Measurements from ENCODE around the gene CABP2. TPM values are rescaled to one million over a fixed set of nuclear protein-coding genes. Genes with fewer than 3 reads are reported as not detected.

Gene CABP2
- total RNA-seq, 2 donors from 2014 or later: not detected

DNA sequence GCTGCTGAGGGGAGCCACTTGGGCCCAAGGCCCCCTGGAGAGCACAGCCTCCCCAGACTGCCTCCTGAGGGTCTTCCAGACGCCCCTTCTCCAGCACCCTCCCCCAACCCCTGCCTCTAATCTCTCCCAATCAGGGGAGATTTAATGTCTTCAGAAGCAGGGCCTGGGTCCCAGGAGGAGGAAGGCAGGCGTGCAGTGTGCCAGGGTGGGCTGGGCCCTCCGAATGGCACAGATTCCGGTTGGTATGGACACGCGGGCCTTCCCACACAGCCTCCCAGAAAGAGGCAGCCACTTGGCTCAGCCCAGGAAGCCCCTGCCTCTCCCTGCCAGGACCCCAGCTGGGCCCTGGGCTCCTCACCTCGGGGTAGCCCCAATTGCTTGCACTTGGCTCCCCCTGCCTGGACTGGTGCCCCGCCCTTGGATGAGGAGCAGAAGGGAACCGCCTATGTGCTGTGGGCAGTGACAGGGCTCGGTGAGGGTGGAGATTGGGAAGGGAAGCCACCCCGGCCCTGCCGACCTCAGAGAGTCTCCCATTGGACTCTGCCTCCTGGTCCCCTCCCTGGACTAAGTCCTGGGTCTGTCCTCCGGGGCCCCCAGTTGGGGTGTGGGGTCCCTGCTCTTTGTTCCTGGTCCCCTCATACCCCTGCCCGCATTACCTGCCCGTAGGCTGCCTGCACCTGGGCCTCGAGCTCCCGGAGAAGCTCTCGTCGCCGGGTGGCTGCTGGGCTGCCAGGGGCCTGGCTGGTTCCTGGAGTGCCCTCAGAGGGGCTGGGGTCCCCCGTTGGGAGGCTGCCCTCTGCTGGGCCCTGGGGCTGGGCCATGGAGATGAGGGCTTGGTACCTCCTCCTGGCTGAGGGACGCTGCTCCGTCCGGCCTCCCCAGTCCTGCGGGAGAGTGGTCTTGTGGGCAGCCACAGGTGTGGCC is 572 bp upstream of the CABP2 start:
- H3K4me3 ChIP-seq: no peak overlapping the region
- H3K4me1 ChIP-seq: no peaks in the 10 kb centered on the region
- TF ChIP-seq, protein P1, sequence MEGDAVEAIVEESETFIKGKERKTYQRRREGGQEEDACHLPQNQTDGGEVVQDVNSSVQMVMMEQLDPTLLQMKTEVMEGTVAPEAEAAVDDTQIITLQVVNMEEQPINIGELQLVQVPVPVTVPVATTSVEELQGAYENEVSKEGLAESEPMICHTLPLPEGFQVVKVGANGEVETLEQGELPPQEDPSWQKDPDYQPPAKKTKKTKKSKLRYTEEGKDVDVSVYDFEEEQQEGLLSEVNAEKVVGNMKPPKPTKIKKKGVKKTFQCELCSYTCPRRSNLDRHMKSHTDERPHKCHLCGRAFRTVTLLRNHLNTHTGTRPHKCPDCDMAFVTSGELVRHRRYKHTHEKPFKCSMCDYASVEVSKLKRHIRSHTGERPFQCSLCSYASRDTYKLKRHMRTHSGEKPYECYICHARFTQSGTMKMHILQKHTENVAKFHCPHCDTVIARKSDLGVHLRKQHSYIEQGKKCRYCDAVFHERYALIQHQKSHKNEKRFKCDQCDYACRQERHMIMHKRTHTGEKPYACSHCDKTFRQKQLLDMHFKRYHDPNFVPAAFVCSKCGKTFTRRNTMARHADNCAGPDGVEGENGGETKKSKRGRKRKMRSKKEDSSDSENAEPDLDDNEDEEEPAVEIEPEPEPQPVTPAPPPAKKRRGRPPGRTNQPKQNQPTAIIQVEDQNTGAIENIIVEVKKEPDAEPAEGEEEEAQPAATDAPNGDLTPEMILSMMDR (IDR thresholded peaks at IDR 0.05): no peak

DNA sequence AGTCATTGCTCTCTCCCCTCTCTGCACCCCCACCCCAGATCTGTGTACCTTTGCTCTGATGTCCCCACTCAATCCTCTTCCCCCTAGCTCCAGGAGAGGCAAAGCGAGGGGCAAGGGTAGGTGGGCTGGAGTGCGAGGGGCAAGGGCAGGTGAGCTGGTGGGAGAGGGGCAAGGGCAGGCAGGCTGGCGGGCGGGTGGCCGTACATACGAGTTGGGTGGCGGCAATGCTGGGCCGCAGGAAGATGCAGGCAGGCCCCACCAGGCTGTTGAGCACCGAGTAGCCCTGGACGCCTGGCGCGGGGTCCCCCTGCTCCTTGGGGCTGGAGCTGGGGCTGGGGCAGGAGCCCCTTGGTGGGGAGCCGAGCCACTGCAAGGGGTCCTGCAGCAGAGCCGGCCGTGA is 908 bp downstream of the CABP2 start:
- Histone ChIP-seq H3K9me3 (no peaks in the 10 kb centered on the region), H3K4me3 (no peak overlapping the region), H3K4me1 (no peaks in the 10 kb centered on the region), H3K36me3 (no peaks in the 10 kb centered on the region), H3K27ac (no peak overlapping the region), H3K27me3 (no peaks in the 10 kb centered on the region)
- DNase-seq (ENCODE audit: low spot score): no peak
- TF ChIP-seq, protein P1 (IDR thresholded peaks at IDR 0.05): no peak

More for the DNA sequence above, 572 bp upstream of the CABP2 start:
- Histone ChIP-seq H3K27ac (no peak overlapping the region), H3K9me3 (no peaks in the 10 kb centered on the region), H3K27me3 (no peaks in the 10 kb centered on the region), H3K36me3 (no peaks in the 10 kb centered on the region)
- DNase-seq (ENCODE audit: low spot score): no peak

DNA sequence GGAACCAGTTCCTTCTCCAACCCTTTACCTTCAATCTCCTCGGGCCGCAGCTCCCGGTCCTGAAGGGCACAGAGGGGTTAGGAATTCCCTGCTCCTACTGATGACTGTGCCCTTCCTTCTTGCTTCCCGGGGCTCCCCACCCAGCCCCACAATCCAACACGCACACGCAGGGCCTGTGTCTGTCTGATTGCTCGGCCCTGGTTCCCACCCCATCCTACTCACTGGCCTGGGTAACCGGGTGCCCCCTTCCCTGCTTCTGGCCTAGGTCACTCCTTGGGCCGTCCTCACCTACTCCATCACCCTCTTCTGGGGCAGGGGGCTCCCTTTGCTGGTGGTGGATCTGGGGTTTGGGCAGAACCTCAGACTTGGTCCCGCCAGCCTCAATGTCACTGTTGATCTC is 1.3 kb downstream of the CABP2 start:
- H3K9me3 ChIP-seq: no peaks in the 10 kb centered on the region
- H3K4me1 ChIP-seq: no peaks in the 10 kb centered on the region
- TF ChIP-seq, protein P1 (IDR thresholded peaks at IDR 0.05): no peak
- no peak overlapping the region for H3K27ac ChIP-seq
- no peaks in the 10 kb centered on the region for H3K36me3 ChIP-seq
- no peak for DNase-seq (ENCODE audit: low spot score)
- H3K4me3 ChIP-seq: no peak overlapping the region
- no peaks in the 10 kb centered on the region for H3K27me3 ChIP-seq

DNA sequence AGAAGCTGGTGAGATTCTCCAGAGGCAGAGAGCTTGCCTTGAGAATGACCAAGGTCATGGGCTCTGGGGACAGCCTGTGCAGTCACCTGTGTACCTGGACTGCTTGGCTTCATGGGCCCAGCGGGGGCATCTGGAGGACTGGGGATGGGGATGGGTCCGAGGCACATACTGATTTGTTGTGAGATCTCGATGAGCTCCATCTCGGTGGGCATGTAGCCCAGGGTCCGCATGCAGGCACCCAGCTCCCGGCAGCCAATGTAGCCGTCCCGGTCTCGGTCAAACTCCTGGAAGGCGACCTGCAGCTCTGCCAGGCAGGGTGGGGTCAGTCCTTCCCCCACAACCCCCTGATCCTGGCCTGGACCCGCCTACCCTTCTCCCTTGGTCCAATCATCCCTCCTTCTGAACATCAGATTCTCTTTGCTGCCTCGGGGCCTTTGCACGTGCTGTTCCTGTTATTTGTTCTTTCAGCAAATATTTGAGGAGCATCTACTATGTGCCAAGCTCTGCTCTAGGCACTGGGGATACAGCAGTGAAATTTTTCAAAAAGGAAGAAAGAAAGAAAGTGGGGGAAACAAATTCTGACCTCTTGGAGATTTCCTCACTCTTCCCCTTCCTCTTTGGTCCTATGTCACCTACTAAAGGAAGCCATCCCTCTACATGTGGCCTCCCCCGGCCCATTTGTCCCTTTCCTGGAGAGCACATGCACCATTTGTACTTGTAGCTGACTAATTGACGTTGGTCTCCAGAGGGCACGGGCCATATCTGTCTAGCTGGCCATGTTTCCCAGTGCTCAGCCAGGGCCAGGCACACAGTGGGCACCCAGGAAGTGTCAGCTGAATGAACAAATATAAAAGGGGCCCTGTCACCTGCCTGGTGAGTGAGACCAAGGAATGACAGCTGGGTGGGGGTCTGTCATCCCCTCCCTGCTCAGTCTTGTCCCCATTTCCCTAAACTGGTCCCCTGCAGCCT is 2.1 kb downstream of the CABP2 start:
- no peak overlapping the region for H3K4me3 ChIP-seq
- DNase-seq (ENCODE audit: low spot score): no peak
- H3K9me3 ChIP-seq: no peaks in the 10 kb centered on the region
- TF ChIP-seq, protein P1 (IDR thresholded peaks at IDR 0.05): no peak
- no peaks in the 10 kb centered on the region for H3K4me1 ChIP-seq
- no peaks in the 10 kb centered on the region for H3K36me3 ChIP-seq
- no peaks in the 10 kb centered on the region for H3K27me3 ChIP-seq
- no peak overlapping the region for H3K27ac ChIP-seq

DNA sequence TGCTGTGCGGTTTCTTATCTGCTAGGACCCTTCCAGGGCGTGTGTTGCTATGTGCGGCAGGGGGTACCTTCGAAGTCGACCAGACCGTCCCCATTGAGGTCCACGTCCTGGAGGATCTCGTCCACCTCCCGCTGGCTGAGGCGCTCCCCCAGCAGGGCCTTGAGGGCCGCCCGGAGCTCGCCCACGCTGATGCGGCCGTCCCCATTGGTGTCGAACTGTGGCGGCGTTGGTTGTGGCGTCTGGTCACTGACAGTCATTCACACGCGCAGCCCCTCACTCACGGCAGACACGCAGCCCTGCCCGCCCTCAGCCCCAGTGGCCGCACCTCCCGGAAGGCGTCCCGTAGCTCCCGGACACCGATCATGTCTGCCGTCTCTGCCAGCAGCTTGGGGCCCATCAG is 3.5 kb downstream of the CABP2 start:
- no peaks in the 10 kb centered on the region for H3K36me3 ChIP-seq
- DNase-seq (ENCODE audit: low spot score): no peak
- H3K27ac ChIP-seq: no peak overlapping the region
- no peaks in the 10 kb centered on the region for H3K27me3 ChIP-seq
- no peak overlapping the region for H3K4me3 ChIP-seq
- no peaks in the 10 kb centered on the region for H3K9me3 ChIP-seq
- H3K4me1 ChIP-seq: no peaks in the 10 kb centered on the region
- TF ChIP-seq, protein P1 (IDR thresholded peaks at IDR 0.05): no peak
